ENCODE results near the gene STAG1.
"Not testable (repeated sequence)": the region's sequence is repeated elsewhere in the genome, so short reads cannot be mapped to it uniquely, and the experiment has no call there.

Gene STAG1

GRCh38 chr3:136651581-136651980 is 100.6 kb downstream of the STAG1 start:
- WGBS (ENCODE audit: extremely low coverage, insufficient coverage, low lambda C conversion rate), result no CpG with 5 or more reads among the region's 2 CpGs
- H4K5ac ChIP-seq (ENCODE audit: low read length), result no peak overlapping the region
- no peak overlapping the region for H3K4me3 ChIP-seq (ENCODE audit: low read length)
- no peaks in the 10 kb centered on the region for H3K4me1 ChIP-seq (ENCODE audit: control insufficient read depth, low read depth, low read length)
- peaks cover 20% of the 10 kb centered on the region for H3K79me2 ChIP-seq (ENCODE audit: control insufficient read depth, insufficient read depth, low read length)
- H3K4ac ChIP-seq (ENCODE audit: low read depth, low read length), result no peak overlapping the region
- H2BK5ac ChIP-seq (ENCODE audit: low read length), result no peak overlapping the region
- H3K79me1 ChIP-seq (ENCODE audit: low read length), result peaks cover 5% of the 10 kb centered on the region
- no peak overlapping the region for H3K27ac ChIP-seq (ENCODE audit: low read depth, low read length)
- H3K23ac ChIP-seq (ENCODE audit: low read length), result no peak overlapping the region
- H2BK15ac ChIP-seq (replicated peaks; ENCODE audit: low read depth), result no peak overlapping the region
- H3K4me2 ChIP-seq (ENCODE audit: low read length), result no peak overlapping the region
- no peaks in the 10 kb centered on the region for H3K36me3 ChIP-seq (ENCODE audit: control insufficient read depth, insufficient read depth, low read length)
- no peak overlapping the region for H3K9ac ChIP-seq (ENCODE audit: low read length)
- H4K8ac ChIP-seq (ENCODE audit: low read depth, low read length), result no peak overlapping the region
- no peak overlapping the region for H3K18ac ChIP-seq (ENCODE audit: low read length)
- DNase-seq, result no peak
- no peak overlapping the region for H2BK120ac ChIP-seq (ENCODE audit: low read depth, low read length)
- H3K27me3 ChIP-seq (ENCODE audit: insufficient read depth, low read length, poor library complexity), result no peaks in the 10 kb centered on the region
- no peak overlapping the region for H2AK5ac ChIP-seq (ENCODE audit: low read length)
- no peak overlapping the region for H3K56ac ChIP-seq (ENCODE audit: low read length)

DNA sequence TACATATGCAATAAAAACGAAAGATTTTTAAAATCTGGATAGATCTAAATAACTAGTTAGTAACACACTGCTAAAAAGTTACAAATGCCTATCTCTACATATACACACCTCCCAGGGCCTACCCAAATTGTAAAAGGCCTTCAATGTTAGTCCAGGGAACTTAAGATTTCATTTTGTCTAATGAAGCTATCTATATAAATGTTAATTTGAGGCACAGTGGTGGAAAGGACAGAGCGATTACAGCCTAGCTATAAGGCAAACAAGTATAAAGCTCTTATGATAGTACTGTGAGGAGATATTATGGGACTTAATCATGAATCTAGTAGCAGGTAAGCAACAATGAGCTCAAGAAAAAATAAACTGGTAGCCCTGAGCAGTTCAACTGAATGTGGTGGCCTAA is 101.7 kb downstream of the STAG1 start:
- Histone ChIP-seq H3K18ac (ENCODE audit: low read length) (no peak overlapping the region), H3K4me1 (ENCODE audit: control insufficient read depth, low read depth, low read length) (no peaks in the 10 kb centered on the region), H3K4ac (ENCODE audit: low read depth, low read length) (no peak overlapping the region), H4K8ac (ENCODE audit: low read depth, low read length) (no peak overlapping the region), H2BK15ac (replicated peaks; ENCODE audit: low read depth) (no peak overlapping the region), H2AK5ac (ENCODE audit: low read length) (no peak overlapping the region), H3K79me1 (ENCODE audit: low read length) (peaks cover 9% of the 10 kb centered on the region), H4K5ac (ENCODE audit: low read length) (no peak overlapping the region), H3K27ac (ENCODE audit: low read depth, low read length) (no peak overlapping the region), H3K56ac (ENCODE audit: low read length) (no peak overlapping the region), H3K36me3 (ENCODE audit: control insufficient read depth, insufficient read depth, low read length) (no peaks in the 10 kb centered on the region), H3K27me3 (ENCODE audit: insufficient read depth, low read length, poor library complexity) (no peaks in the 10 kb centered on the region), H3K9ac (ENCODE audit: low read length) (no peak overlapping the region), H3K79me2 (ENCODE audit: control insufficient read depth, insufficient read depth, low read length) (peaks cover 20% of the 10 kb centered on the region), H2BK5ac (ENCODE audit: low read length) (no peak overlapping the region), H3K4me3 (ENCODE audit: low read length) (no peak overlapping the region), H2BK120ac (ENCODE audit: low read depth, low read length) (no peak overlapping the region), H3K23ac (ENCODE audit: low read length) (no peak overlapping the region), H3K4me2 (ENCODE audit: low read length) (no peak overlapping the region)
- DNase-seq, result no peak
- WGBS (ENCODE audit: extremely low coverage, insufficient coverage, low lambda C conversion rate), result no CpG with 5 or more reads among the region's 2 CpGs

DNA sequence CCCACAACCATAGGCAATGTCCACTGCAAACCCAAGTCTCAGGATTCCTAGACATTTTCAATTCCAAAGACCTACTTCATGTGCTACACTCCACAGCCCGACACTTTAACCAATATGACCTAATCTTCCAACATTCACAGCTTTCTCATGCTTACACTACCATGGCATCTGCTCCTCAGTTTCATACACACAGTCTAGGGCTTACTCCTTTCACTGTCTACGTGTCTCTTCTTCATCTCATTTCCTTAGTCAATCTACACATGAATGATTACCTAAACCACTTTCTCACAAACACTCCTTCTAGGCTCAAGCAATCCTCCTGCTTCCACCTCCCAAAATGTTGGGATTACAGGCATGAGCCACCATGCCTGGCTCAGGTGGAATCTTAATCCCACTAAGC is 106.3 kb downstream of the STAG1 start:
- no peak overlapping the region for H2AK5ac ChIP-seq (ENCODE audit: low read length)
- peaks cover 8% of the 10 kb centered on the region for H3K79me1 ChIP-seq (ENCODE audit: low read length)
- no peak overlapping the region for H4K5ac ChIP-seq (ENCODE audit: low read length)
- peaks cover 10% of the 10 kb centered on the region for H3K79me2 ChIP-seq (ENCODE audit: control insufficient read depth, insufficient read depth, low read length)
- WGBS (ENCODE audit: extremely low coverage, insufficient coverage, low lambda C conversion rate), result no CpG with 5 or more reads among the region's 2 CpGs
- no peak overlapping the region for H3K4ac ChIP-seq (ENCODE audit: low read depth, low read length)
- no peak overlapping the region for H3K27ac ChIP-seq (ENCODE audit: low read depth, low read length)
- H3K18ac ChIP-seq (ENCODE audit: low read length), result no peak overlapping the region
- no peak overlapping the region for H3K9ac ChIP-seq (ENCODE audit: low read length)
- H3K36me3 ChIP-seq (ENCODE audit: control insufficient read depth, insufficient read depth, low read length), result no peaks in the 10 kb centered on the region
- no peaks in the 10 kb centered on the region for H3K27me3 ChIP-seq (ENCODE audit: insufficient read depth, low read length, poor library complexity)
- H2BK15ac ChIP-seq (replicated peaks; ENCODE audit: low read depth), result no peak overlapping the region
- no peak overlapping the region for H2BK120ac ChIP-seq (ENCODE audit: low read depth, low read length)
- H3K56ac ChIP-seq (ENCODE audit: low read length), result no peak overlapping the region
- H2BK5ac ChIP-seq (ENCODE audit: low read length), result no peak overlapping the region
- H3K4me3 ChIP-seq (ENCODE audit: low read length), result no peak overlapping the region
- H3K4me2 ChIP-seq (ENCODE audit: low read length), result no peak overlapping the region
- no peak for DNase-seq
- H4K8ac ChIP-seq (ENCODE audit: low read depth, low read length), result no peak overlapping the region
- no peaks in the 10 kb centered on the region for H3K4me1 ChIP-seq (ENCODE audit: control insufficient read depth, low read depth, low read length)
- H3K23ac ChIP-seq (ENCODE audit: low read length), result peak overlapping the region; percentile 16

DNA sequence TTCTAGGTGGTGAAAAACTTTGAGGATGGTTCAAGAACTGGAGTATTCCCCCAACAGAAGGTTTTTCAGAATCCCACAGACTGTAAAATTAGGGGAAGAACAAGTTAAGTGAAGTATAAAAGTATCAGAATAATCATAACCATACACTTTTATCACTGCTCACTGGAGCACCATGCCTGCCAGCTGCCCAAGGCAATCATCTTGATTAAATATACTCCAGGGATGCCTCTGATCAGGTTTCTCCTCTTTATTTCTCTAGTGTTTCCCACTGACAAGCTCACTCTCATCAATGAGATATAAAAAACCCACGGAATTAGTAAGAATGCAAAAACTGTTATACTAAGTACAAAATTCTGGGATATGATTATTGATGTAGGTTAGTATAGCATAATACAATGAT is 108.0 kb downstream of the STAG1 start:
- Histone ChIP-seq H3K4me3 (ENCODE audit: low read length) (no peak overlapping the region), H3K56ac (ENCODE audit: low read length) (no peak overlapping the region), H2BK5ac (ENCODE audit: low read length) (no peak overlapping the region), H2BK120ac (ENCODE audit: low read depth, low read length) (no peak overlapping the region), H3K4ac (ENCODE audit: low read depth, low read length) (no peak overlapping the region), H2AK5ac (ENCODE audit: low read length) (no peak overlapping the region), H3K36me3 (ENCODE audit: control insufficient read depth, insufficient read depth, low read length) (no peaks in the 10 kb centered on the region), H4K5ac (ENCODE audit: low read length) (no peak overlapping the region), H3K4me2 (ENCODE audit: low read length) (no peak overlapping the region), H3K27me3 (ENCODE audit: insufficient read depth, low read length, poor library complexity) (no peaks in the 10 kb centered on the region), H3K23ac (ENCODE audit: low read length) (no peak overlapping the region), H3K9ac (ENCODE audit: low read length) (no peak overlapping the region), H3K4me1 (ENCODE audit: control insufficient read depth, low read depth, low read length) (no peaks in the 10 kb centered on the region), H2BK15ac (replicated peaks; ENCODE audit: low read depth) (no peak overlapping the region), H3K79me2 (ENCODE audit: control insufficient read depth, insufficient read depth, low read length) (peaks cover 5% of the 10 kb centered on the region), H4K8ac (ENCODE audit: low read depth, low read length) (no peak overlapping the region), H3K79me1 (ENCODE audit: low read length) (peaks cover 8% of the 10 kb centered on the region), H3K18ac (ENCODE audit: low read length) (no peak overlapping the region), H3K27ac (ENCODE audit: low read depth, low read length) (no peak overlapping the region)
- no peak for DNase-seq
- no CpG with 5 or more reads among the region's 1 CpG for WGBS (ENCODE audit: extremely low coverage, insufficient coverage, low lambda C conversion rate)

DNA sequence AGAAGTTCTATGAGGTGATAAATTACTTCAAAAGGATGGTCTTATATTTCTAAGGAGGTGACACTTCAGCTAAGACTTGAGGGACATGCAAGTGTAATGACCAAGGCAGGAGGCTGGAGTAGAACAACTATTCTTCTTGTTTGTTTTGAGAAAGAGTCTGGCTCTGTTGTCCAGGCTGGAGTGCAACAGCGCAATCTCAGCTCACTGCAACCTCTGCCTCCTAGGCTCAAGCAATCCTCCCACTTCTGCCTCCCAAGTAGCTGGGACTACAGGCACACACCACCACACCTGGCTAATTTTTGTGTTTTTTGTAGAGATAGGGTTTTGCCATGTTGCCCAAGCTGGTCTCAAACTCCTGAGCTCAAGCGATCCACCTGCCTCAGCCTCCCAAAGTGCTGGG is 108.8 kb downstream of the STAG1 start:
- not testable (repeated sequence) for DNase-seq; H2BK120ac ChIP-seq (ENCODE audit: low read depth, low read length); H3K4me1 ChIP-seq (ENCODE audit: control insufficient read depth, low read depth, low read length); H3K4me2 ChIP-seq (ENCODE audit: low read length); H3K23ac ChIP-seq (ENCODE audit: low read length); H3K4me3 ChIP-seq (ENCODE audit: low read length); H3K36me3 ChIP-seq (ENCODE audit: control insufficient read depth, insufficient read depth, low read length); H4K5ac ChIP-seq (ENCODE audit: low read length); H3K4ac ChIP-seq (ENCODE audit: low read depth, low read length); H3K79me2 ChIP-seq (ENCODE audit: control insufficient read depth, insufficient read depth, low read length); H2AK5ac ChIP-seq (ENCODE audit: low read length); H4K8ac ChIP-seq (ENCODE audit: low read depth, low read length); H3K27ac ChIP-seq (ENCODE audit: low read depth, low read length); H3K9ac ChIP-seq (ENCODE audit: low read length); H3K79me1 ChIP-seq (ENCODE audit: low read length); H2BK5ac ChIP-seq (ENCODE audit: low read length); H3K18ac ChIP-seq (ENCODE audit: low read length); H3K27me3 ChIP-seq (ENCODE audit: insufficient read depth, low read length, poor library complexity); H3K56ac ChIP-seq (ENCODE audit: low read length); H2BK15ac ChIP-seq (replicated peaks; ENCODE audit: low read depth)
- no CpG with 5 or more reads among the region's 2 CpGs for WGBS (ENCODE audit: extremely low coverage, insufficient coverage, low lambda C conversion rate)

- Histone ChIP-seq H4K8ac (ENCODE audit: low read depth, low read length) (no peak overlapping the region), H4K5ac (ENCODE audit: low read length) (no peak overlapping the region), H3K18ac (ENCODE audit: low read length) (no peak overlapping the region), H3K4me1 (ENCODE audit: control insufficient read depth, low read depth, low read length) (no peaks in the 10 kb centered on the region), H3K56ac (ENCODE audit: low read length) (no peak overlapping the region), H3K79me2 (ENCODE audit: control insufficient read depth, insufficient read depth, low read length) (peaks cover 5% of the 10 kb centered on the region), H3K27ac (ENCODE audit: low read depth, low read length) (no peak overlapping the region), H3K36me3 (ENCODE audit: control insufficient read depth, insufficient read depth, low read length) (no peaks in the 10 kb centered on the region), H2BK120ac (ENCODE audit: low read depth, low read length) (no peak overlapping the region), H3K79me1 (ENCODE audit: low read length) (peaks cover 6% of the 10 kb centered on the region), H3K27me3 (ENCODE audit: insufficient read depth, low read length, poor library complexity) (no peaks in the 10 kb centered on the region), H2BK15ac (replicated peaks; ENCODE audit: low read depth) (no peak overlapping the region), H3K4ac (ENCODE audit: low read depth, low read length) (no peak overlapping the region), H2BK5ac (ENCODE audit: low read length) (no peak overlapping the region), H3K4me3 (ENCODE audit: low read length) (no peak overlapping the region), H3K9ac (ENCODE audit: low read length) (no peak overlapping the region), H2AK5ac (ENCODE audit: low read length) (no peak overlapping the region), H3K23ac (ENCODE audit: low read length) (no peak overlapping the region), H3K4me2 (ENCODE audit: low read length) (no peak overlapping the region)
- no peak for DNase-seq
- WGBS (ENCODE audit: extremely low coverage, insufficient coverage, low lambda C conversion rate), result no CpG with 5 or more reads among the region's 1 CpG
Observed at GRCh38 chr3:136642711-136643110, 109.5 kb downstream of the STAG1 start.
